Activated CD8-positive, alpha-beta memory T cell treated with anti-CD3 and anti-CD28 coated beads for 48 hours (primary cell): Measurements from ENCODE around the gene MAPK14.
"Not testable (repeated sequence)": the region's sequence is repeated elsewhere in the genome, so short reads cannot be mapped to it uniquely, and the experiment has no call there.

Source experiments
- DNase-seq, 3 experiments: peaks; one replicate each; pipeline ENCODE4 v3.0.0-alpha.2; 2020; ENCODE audit warnings: low read depth in 2 of 3, low spot score in 2 of 3

Gene MAPK14

GRCh38 chr6:36027501-36028087 lies at the start of gene MAPK14:
MAPK14 (plus strand) TSS chr6:36027808; CDS start chr6:36028158, 350 bp downstream.
- DNase-seq = peak; percentile 93 to 95 (median 93)

- not testable (repeated sequence) for DNase-seq
These were observed 47.5 kb upstream of the MAPK14 start for GRCh38 chr6:35980126-35980525.

- no peak for DNase-seq
These were observed 46.5 kb upstream of the MAPK14 start for GRCh38 chr6:35980991-35981645.

GRCh38 chr6:35984701-35985100 lies 42.9 kb upstream of the MAPK14 start:
- DNase-seq = no peak

- not testable (repeated sequence) for DNase-seq
These were observed 39.6 kb upstream of the MAPK14 start for GRCh38 chr6:35988047-35988446.

- no peak for DNase-seq
These were observed 34.5 kb upstream of the MAPK14 start for GRCh38 chr6:35993150-35993549.

- DNase-seq = no peak
These were observed 27.2 kb upstream of the MAPK14 start for GRCh38 chr6:36000451-36000850.

- no peak for DNase-seq
These were observed 11.9 kb upstream of the MAPK14 start for GRCh38 chr6:36015666-36016065.

GRCh38 chr6:36018339-36018738 lies 9.3 kb upstream of the MAPK14 start:
- DNase-seq = no peak

- no peak for DNase-seq
These were observed 8.4 kb upstream of the MAPK14 start for GRCh38 chr6:36019167-36019566.

- DNase-seq = no peak
These were observed 7.5 kb upstream of the MAPK14 start for GRCh38 chr6:36020154-36020553.

- DNase-seq = no peak
These were observed 3.4 kb upstream of the MAPK14 start, which contains the start of gene SLC26A8 for GRCh38 chr6:36023996-36024795. SLC26A8 (minus strand) TSS chr6:36024641; CDS start chr6:36019707, 4,934 bp downstream.

- no peak for DNase-seq
These were observed 2.2 kb upstream of the MAPK14 start for GRCh38 chr6:36025260-36025931.

- no peak for DNase-seq
These were observed 1.7 kb upstream of the MAPK14 start for GRCh38 chr6:36025932-36026327.

GRCh38 chr6:36028088-36028876 lies 674 bp downstream of the MAPK14 start:
- DNase-seq = peak; percentile 11 to 25 (median 18)

- peak in 2 of 3 experiments; percentile 29 to 43 for DNase-seq
These were observed 1.3 kb downstream of the MAPK14 start for GRCh38 chr6:36028877-36029324.

GRCh38 chr6:36029464-36029863 lies 1.9 kb downstream of the MAPK14 start:
- no peak for DNase-seq

GRCh38 chr6:36032261-36032660 lies 4.7 kb downstream of the MAPK14 start:
- no peak for DNase-seq

GRCh38 chr6:36033144-36033543 lies 5.5 kb downstream of the MAPK14 start:
- not testable (repeated sequence) for DNase-seq

GRCh38 chr6:36033935-36034334 lies 6.3 kb downstream of the MAPK14 start:
- DNase-seq = peak in 1 of 3 experiments; percentile 16
